Activated B cell treated with CpG ODN at 0.5 μM for 24 hours (primary cell): ENCODE results near the gene ZCCHC4. TPM values are rescaled to one million over a fixed set of nuclear protein-coding genes. Genes with fewer than 3 reads are reported as not detected.

Source experiments
- ATAC-seq: fragments of 200-7000 bp; cut with Tn5 transposase; one replicate; pipeline ENCODE4 v1.10.0; 2021; ENCODE audit warnings: low read depth, mild to moderate bottlenecking, moderate library complexity
- CTCF ChIA-PET: fragments of 350-600 bp; sonication (Branson Sonifier 250); formaldehyde crosslinking; loops from one replicate; lab custom pipeline; 2021; ENCODE audit warnings: antibody characterized with exemption; lab: Charles Lee
- POLR2A ChIA-PET: fragments of 350-600 bp; sonication (Branson Sonifier 250); formaldehyde crosslinking; loops from one replicate; lab custom pipeline; 2021; ENCODE audit warnings: antibody characterized with exemption; lab: Charles Lee
- DNase-seq: peaks from one replicate; pipeline ENCODE4 v3.0.0; 2022
- H3K27ac Mint-ChIP-seq: one replicate; pipeline ENCODE4 v1.8.0; 2020; ENCODE audit warnings: mixed read lengths
- H3K27me3 Mint-ChIP-seq: one replicate; pipeline ENCODE4 v1.8.0; 2021; ENCODE audit warnings: mixed read lengths
- H3K36me3 Mint-ChIP-seq: one replicate; pipeline ENCODE4 v1.8.0; 2021; ENCODE audit warnings: low read depth, mixed read lengths
- H3K4me1 Mint-ChIP-seq: one replicate; pipeline ENCODE4 v1.8.0; 2021; ENCODE audit warnings: mixed read lengths
- H3K4me3 Mint-ChIP-seq: one replicate; pipeline ENCODE4 v1.8.0; 2020; ENCODE audit warnings: mild to moderate bottlenecking, mixed read lengths
- H3K9me3 Mint-ChIP-seq: one replicate; pipeline ENCODE4 v1.8.0; 2020; ENCODE audit warnings: mixed read lengths
- CTCF ChIP-seq: fragments of 200-600 bp; IDR thresholded peaks from one replicate; pipeline ENCODE4 v1.8.0; 2022; ENCODE audit warnings: antibody characterized with exemption, mild to moderate bottlenecking
- intact Hi-C: fragments of 100-400 bp; cut with micrococcal nuclease; formaldehyde crosslinking; loops from one replicate; pipeline ENCODE4 v1.15.1; 2024
- total RNA-seq: library from RNA; stranded (reverse); gene quantifications from 2 replicates; pipeline ENCODE4 v1.2.3, GENCODE V29; 2022

ZCCHC4 gene
- total RNA-seq, 1 donor from 2014 or later = 19.1 TPM

GRCh38 chr4:25302626-25303025 is 9.9 kb upstream of the ZCCHC4 start:
- Mint-ChIP-seq H3K4me1 (peaks cover 6% of the 10 kb centered on the region), H3K9me3 (no peaks in the 10 kb centered on the region), H3K4me3 (no peak overlapping the region), H3K27me3 (peaks cover 14% of the 10 kb centered on the region), H3K27ac (no peak overlapping the region), H3K36me3 (no peaks in the 10 kb centered on the region)
- intact Hi-C loops = no loop called here
- ChIA-PET CTCF (no interaction called here), POLR2A (no interaction called here)
- no peak for TF ChIP-seq CTCF
- DNase-seq (no peak), ATAC-seq (no peak)

DNA sequence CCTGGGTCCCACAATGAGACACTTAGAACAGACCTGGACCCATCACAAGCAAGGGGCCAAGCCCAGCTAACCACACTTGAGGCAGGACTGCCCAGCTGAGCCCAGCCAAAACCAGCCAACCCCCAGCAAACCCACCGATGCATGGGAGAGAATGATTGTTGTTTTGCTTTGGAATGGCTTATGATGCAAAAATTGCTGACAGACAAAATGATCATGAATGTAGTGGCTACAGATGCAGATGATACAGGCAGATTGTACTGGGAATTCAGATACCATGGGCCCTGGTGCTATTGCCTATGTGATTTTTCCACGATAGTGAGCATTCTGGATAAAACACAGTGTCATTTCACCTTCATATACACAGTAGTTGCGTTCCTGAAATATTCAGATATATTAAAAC is 9.0 kb upstream of the ZCCHC4 start:
- Mint-ChIP-seq H3K4me1 (peaks cover 8% of the 10 kb centered on the region), H3K36me3 (no peaks in the 10 kb centered on the region), H3K27me3 (peaks cover 14% of the 10 kb centered on the region), H3K4me3 (no peak overlapping the region), H3K27ac (no peak overlapping the region), H3K9me3 (no peaks in the 10 kb centered on the region)
- intact Hi-C loops = no loop called here
- no peak for ATAC-seq
- TF ChIP-seq CTCF = no peak
- POLR2A ChIA-PET = no interaction called here
- CTCF ChIA-PET = interaction anchor here (1.2 kb wide), 1 partner anchor 9 kb away, joined by 3 read pairs; the partner anchor contains the start of gene ZCCHC4
- DNase-seq = no peak

GRCh38 chr4:25306518-25307057 is 6.0 kb upstream of the ZCCHC4 start:
- H3K4me1 Mint-ChIP-seq = peaks cover 30% of the 10 kb centered on the region
- no peak overlapping the region for H3K4me3 Mint-ChIP-seq
- POLR2A ChIA-PET = no interaction called here
- H3K9me3 Mint-ChIP-seq = no peaks in the 10 kb centered on the region
- CTCF ChIA-PET = no interaction called here
- peaks cover 9% of the 10 kb centered on the region for H3K27me3 Mint-ChIP-seq
- no peak for TF ChIP-seq CTCF
- H3K27ac Mint-ChIP-seq = no peak overlapping the region
- no peak for DNase-seq
- no peaks in the 10 kb centered on the region for H3K36me3 Mint-ChIP-seq
- intact Hi-C loops = no loop called here
- no peak for ATAC-seq

DNA sequence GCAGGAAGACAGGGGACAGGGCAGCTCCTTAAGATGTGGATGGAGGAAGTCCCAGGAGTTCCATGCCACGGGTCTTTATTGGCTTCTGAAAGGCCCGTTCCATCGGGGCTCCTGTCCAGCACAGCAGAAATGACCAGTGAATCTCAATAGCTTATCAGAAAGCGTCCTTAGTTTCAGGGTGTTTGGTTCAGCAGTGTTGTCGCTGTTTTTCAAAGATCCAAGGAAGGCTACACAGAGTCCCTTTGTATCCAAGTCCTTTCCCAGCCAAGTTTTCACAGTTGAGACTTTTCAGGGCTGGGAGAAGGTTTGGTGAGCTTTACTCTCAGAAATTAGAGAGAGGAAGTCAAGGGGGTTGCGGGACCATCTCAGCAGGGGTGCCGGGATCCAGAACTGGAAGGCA is 5.0 kb upstream of the ZCCHC4 start:
- POLR2A ChIA-PET = no interaction called here
- TF ChIP-seq CTCF = no peak
- Mint-ChIP-seq H3K27ac (no peak overlapping the region), H3K27me3 (peaks cover 9% of the 10 kb centered on the region), H3K4me1 (peaks cover 36% of the 10 kb centered on the region), H3K9me3 (no peaks in the 10 kb centered on the region), H3K4me3 (no peak overlapping the region), H3K36me3 (peaks cover under 1% of the 10 kb centered on the region)
- no peak for DNase-seq
- ATAC-seq = no peak
- intact Hi-C loops = no loop called here
- CTCF ChIA-PET = no interaction called here

- intact Hi-C loops = no loop called here
- H3K36me3 Mint-ChIP-seq = peaks cover 3% of the 10 kb centered on the region
- peaks cover 40% of the 10 kb centered on the region for H3K4me1 Mint-ChIP-seq
- no peak overlapping the region for H3K4me3 Mint-ChIP-seq
- peaks cover 6% of the 10 kb centered on the region for H3K27me3 Mint-ChIP-seq
- TF ChIP-seq CTCF = no peak
- ATAC-seq (no peak), DNase-seq (no peak)
- ChIA-PET POLR2A (no interaction called here), CTCF (no interaction called here)
- H3K27ac Mint-ChIP-seq = no peak overlapping the region
- no peaks in the 10 kb centered on the region for H3K9me3 Mint-ChIP-seq
Observed at GRCh38 chr4:25308306-25308705, 4.3 kb upstream of the ZCCHC4 start.
